OCI-LY7 (cell line): ENCODE data around the gene ATP2C2.

Experiments
- CTCF ChIP-seq: fragments of 200-600 bp; sonication (generic); conservative IDR thresholded peaks from 2 replicates; pipeline ENCODE4 v1.5.1; 2014; ENCODE audit warnings: mild to moderate bottlenecking, antibody characterized with exemption, low read length, moderate library complexity, mixed read lengths
- EZH2phosphoT487 ChIP-seq: fragments of 200-600 bp; sonication (generic); IDR thresholded peaks from 2 replicates; pipeline ENCODE4 v1.6.1; 2018; ENCODE audit warnings: low read depth, borderline replicate concordance, mild to moderate bottlenecking, mixed run types, antibody characterized with exemption, low read length, moderate library complexity, mixed read lengths

GRCh38 chr16:84479716-84480450 lies 111.5 kb downstream of the ATP2C2 start:
- TF ChIP-seq CTCF: no peak
- no peak for TF ChIP-seq EZH2phosphoT487
